ENCODE data around the gene EYA4.

EYA4 gene

DNA sequence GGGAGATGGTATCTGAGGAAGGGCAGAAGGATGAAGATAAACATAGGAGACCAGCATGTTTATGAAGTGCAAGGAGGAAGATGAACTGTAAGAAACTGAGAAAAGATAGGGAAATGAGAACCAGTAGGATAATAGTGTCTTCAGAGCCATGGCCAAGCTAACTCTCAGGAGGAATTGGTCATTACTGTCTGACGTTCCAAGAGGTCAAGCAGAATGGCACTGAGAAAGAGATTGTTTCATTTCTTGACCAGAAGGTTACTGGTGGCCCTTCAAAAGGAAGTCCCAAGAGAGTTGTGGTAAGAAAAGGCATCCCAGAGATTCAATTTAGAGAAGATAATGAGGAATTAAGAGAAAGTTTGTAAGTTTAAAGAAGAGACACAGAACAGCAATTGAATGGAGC is 47.5 kb downstream of the EYA4 start:
- no peak overlapping the region for H3K27ac ChIP-seq
- no peak for DNase-seq (ENCODE audit: low read depth, low spot score)
- H3K9ac ChIP-seq (ENCODE audit: insufficient read length) = no peak overlapping the region
- no peaks in the 10 kb centered on the region for H3K9me3 ChIP-seq (ENCODE audit: low read depth, low read length)
- H3K36me3 ChIP-seq (ENCODE audit: insufficient read depth, low read length) = no peaks in the 10 kb centered on the region
- TF ChIP-seq POLR2AphosphoS5 (IDR thresholded peaks at IDR 0.05; ENCODE audit: borderline replicate concordance, low read depth, low read length) (no peak), EZH2 (IDR thresholded peaks at IDR 0.05) (no peak), FOXP2 (optimal IDR thresholded peaks at IDR 0.05; ENCODE audit: control extremely low read depth, extremely low read length, insufficient read depth) (no peak)
- H3K4me3 ChIP-seq = no peak overlapping the region

GRCh38 chr6:133289733-133290306 is 48.7 kb downstream of the EYA4 start:
- Histone ChIP-seq H3K36me3 (ENCODE audit: insufficient read depth, low read length) (no peaks in the 10 kb centered on the region), H3K9ac (ENCODE audit: insufficient read length) (no peak overlapping the region), H3K4me3 (no peak overlapping the region), H3K27ac (no peak overlapping the region), H3K9me3 (ENCODE audit: low read depth, low read length) (no peaks in the 10 kb centered on the region)
- TF ChIP-seq FOXP2 (optimal IDR thresholded peaks at IDR 0.05; ENCODE audit: control extremely low read depth, extremely low read length, insufficient read depth) (no peak), POLR2AphosphoS5 (IDR thresholded peaks at IDR 0.05; ENCODE audit: borderline replicate concordance, low read depth, low read length) (no peak), EZH2 (IDR thresholded peaks at IDR 0.05) (no peak)
- no peak for DNase-seq (ENCODE audit: low read depth, low spot score)

GRCh38 chr6:133290930-133291329 is 49.8 kb downstream of the EYA4 start:
- Histone ChIP-seq H3K27ac (no peak overlapping the region), H3K9ac (ENCODE audit: insufficient read length) (no peak overlapping the region), H3K4me3 (no peak overlapping the region), H3K9me3 (ENCODE audit: low read depth, low read length) (no peaks in the 10 kb centered on the region), H3K36me3 (ENCODE audit: insufficient read depth, low read length) (no peaks in the 10 kb centered on the region)
- DNase-seq (ENCODE audit: low read depth, low spot score) = no peak
- TF ChIP-seq FOXP2 (optimal IDR thresholded peaks at IDR 0.05; ENCODE audit: control extremely low read depth, extremely low read length, insufficient read depth) (no peak), POLR2AphosphoS5 (IDR thresholded peaks at IDR 0.05; ENCODE audit: borderline replicate concordance, low read depth, low read length) (no peak), EZH2 (IDR thresholded peaks at IDR 0.05) (no peak)

DNA sequence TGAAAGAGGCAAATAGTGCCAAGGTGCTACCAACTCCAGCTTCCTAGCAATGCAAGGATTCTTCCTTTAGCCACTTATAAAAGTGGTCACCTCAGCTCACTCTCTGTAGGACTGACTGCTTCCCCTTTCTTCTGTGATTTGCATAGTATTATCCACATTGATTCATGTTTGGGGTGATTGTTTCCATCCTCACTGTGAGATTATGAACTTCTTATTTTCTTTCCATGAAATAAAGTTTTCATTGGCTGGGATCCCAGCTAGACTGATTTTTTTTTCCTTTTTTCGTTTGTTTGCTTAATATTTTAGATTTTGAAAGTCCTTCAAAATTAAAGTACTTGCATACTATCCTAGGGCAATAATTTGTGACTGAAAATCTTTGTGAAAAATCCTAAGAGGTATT is 50.5 kb downstream of the EYA4 start:
- no peak overlapping the region for H3K27ac ChIP-seq
- no peaks in the 10 kb centered on the region for H3K36me3 ChIP-seq (ENCODE audit: insufficient read depth, low read length)
- TF ChIP-seq FOXP2 (optimal IDR thresholded peaks at IDR 0.05; ENCODE audit: control extremely low read depth, extremely low read length, insufficient read depth) (no peak), POLR2AphosphoS5 (IDR thresholded peaks at IDR 0.05; ENCODE audit: borderline replicate concordance, low read depth, low read length) (no peak), EZH2 (IDR thresholded peaks at IDR 0.05) (no peak)
- no peak for DNase-seq (ENCODE audit: low read depth, low spot score)
- H3K4me3 ChIP-seq = no peak overlapping the region
- H3K9ac ChIP-seq (ENCODE audit: insufficient read length) = no peak overlapping the region
- no peaks in the 10 kb centered on the region for H3K9me3 ChIP-seq (ENCODE audit: low read depth, low read length)

DNA sequence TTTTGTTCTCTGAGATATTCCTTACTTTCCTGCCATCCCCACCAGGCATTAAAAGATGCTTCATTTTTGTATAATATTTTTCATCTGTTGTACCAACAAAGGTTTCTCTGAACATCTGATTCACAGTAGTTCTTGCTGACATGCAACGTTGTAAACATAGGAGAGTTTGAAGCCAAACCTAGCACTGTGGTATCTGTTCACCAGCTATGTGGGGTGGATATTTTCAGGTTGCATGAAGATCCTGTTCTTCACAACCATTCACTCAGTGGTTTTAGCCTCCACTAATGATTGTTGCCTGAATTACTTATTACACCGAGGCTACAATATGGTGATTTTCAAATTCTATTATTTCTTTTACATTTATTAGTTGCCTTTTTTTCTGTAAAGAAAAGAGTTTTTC is 56.5 kb downstream of the EYA4 start:
- DNase-seq (ENCODE audit: low read depth, low spot score) = no peak
- Histone ChIP-seq H3K9me3 (ENCODE audit: low read depth, low read length) (no peaks in the 10 kb centered on the region), H3K4me3 (no peak overlapping the region), H3K27ac (no peak overlapping the region), H3K36me3 (ENCODE audit: insufficient read depth, low read length) (no peaks in the 10 kb centered on the region), H3K9ac (ENCODE audit: insufficient read length) (no peak overlapping the region)
- TF ChIP-seq FOXP2 (optimal IDR thresholded peaks at IDR 0.05; ENCODE audit: control extremely low read depth, extremely low read length, insufficient read depth) (no peak), POLR2AphosphoS5 (IDR thresholded peaks at IDR 0.05; ENCODE audit: borderline replicate concordance, low read depth, low read length) (no peak), EZH2 (IDR thresholded peaks at IDR 0.05) (no peak)

GRCh38 chr6:133298335-133298734 is 57.2 kb downstream of the EYA4 start:
- TF ChIP-seq FOXP2 (optimal IDR thresholded peaks at IDR 0.05; ENCODE audit: control extremely low read depth, extremely low read length, insufficient read depth) (no peak), POLR2AphosphoS5 (IDR thresholded peaks at IDR 0.05; ENCODE audit: borderline replicate concordance, low read depth, low read length) (no peak), EZH2 (IDR thresholded peaks at IDR 0.05) (no peak)
- no peak for DNase-seq (ENCODE audit: low read depth, low spot score)
- Histone ChIP-seq H3K27ac (no peak overlapping the region), H3K9me3 (ENCODE audit: low read depth, low read length) (no peaks in the 10 kb centered on the region), H3K4me3 (no peak overlapping the region), H3K36me3 (ENCODE audit: insufficient read depth, low read length) (no peaks in the 10 kb centered on the region), H3K9ac (ENCODE audit: insufficient read length) (no peak overlapping the region)

DNA sequence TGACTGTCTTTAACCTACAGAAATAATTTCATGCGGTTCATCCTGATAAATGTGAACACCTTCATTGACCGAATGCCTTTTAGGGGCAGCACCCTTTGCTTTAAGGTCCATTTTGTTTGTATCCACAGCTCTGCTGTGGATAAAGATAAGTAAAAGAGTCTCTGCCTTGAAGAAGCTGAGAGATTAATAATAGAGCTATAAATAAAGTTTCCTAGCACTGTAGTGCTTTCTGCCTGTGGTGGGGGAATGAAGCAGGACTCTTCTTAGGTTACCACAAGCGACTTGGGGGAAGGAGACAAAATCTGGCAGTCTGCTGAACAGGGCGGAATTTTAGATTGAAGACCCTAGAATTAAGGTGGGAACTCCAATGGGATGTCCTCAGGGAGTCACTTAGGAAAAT is 57.6 kb downstream of the EYA4 start:
- H3K4me3 ChIP-seq = no peak overlapping the region
- H3K27ac ChIP-seq = no peak overlapping the region
- H3K36me3 ChIP-seq (ENCODE audit: insufficient read depth, low read length) = no peaks in the 10 kb centered on the region
- no peak for TF ChIP-seq POLR2AphosphoS5 (IDR thresholded peaks at IDR 0.05; ENCODE audit: borderline replicate concordance, low read depth, low read length)
- TF ChIP-seq FOXP2 (optimal IDR thresholded peaks at IDR 0.05; ENCODE audit: control extremely low read depth, extremely low read length, insufficient read depth) = no peak
- no peak for TF ChIP-seq EZH2 (IDR thresholded peaks at IDR 0.05)
- H3K9ac ChIP-seq (ENCODE audit: insufficient read length) = no peak overlapping the region
- no peaks in the 10 kb centered on the region for H3K9me3 ChIP-seq (ENCODE audit: low read depth, low read length)
- DNase-seq (ENCODE audit: low read depth, low spot score) = no peak

DNA sequence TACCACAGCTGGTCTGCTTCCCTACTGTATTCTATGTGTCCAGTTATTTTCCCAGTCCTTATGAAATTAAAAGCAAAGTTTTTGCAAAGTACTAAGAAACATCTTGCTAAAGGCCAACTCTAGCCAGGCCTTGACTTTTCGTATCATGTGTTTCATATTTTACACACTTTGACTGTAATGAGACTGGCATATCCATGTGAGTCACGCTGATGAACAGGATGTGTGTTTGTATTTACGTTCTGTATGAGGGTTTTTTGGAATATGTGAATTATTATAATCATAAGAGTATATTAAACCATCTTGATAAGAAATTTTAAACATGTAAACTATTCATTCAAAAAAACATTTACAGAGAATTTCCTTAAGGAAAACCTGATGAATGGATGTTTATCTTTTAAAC is 59.7 kb downstream of the EYA4 start:
- no peak overlapping the region for H3K4me3 ChIP-seq
- TF ChIP-seq POLR2AphosphoS5 (IDR thresholded peaks at IDR 0.05; ENCODE audit: borderline replicate concordance, low read depth, low read length) (no peak), FOXP2 (optimal IDR thresholded peaks at IDR 0.05; ENCODE audit: control extremely low read depth, extremely low read length, insufficient read depth) (no peak), EZH2 (IDR thresholded peaks at IDR 0.05) (no peak)
- no peak for DNase-seq (ENCODE audit: low read depth, low spot score)
- H3K36me3 ChIP-seq (ENCODE audit: insufficient read depth, low read length) = no peaks in the 10 kb centered on the region
- H3K9me3 ChIP-seq (ENCODE audit: low read depth, low read length) = no peaks in the 10 kb centered on the region
- H3K9ac ChIP-seq (ENCODE audit: insufficient read length) = no peak overlapping the region
- no peak overlapping the region for H3K27ac ChIP-seq

- H3K9ac ChIP-seq (ENCODE audit: insufficient read length) = no peak overlapping the region
- no peak overlapping the region for H3K4me3 ChIP-seq
- H3K9me3 ChIP-seq (ENCODE audit: low read depth, low read length) = no peaks in the 10 kb centered on the region
- H3K36me3 ChIP-seq (ENCODE audit: insufficient read depth, low read length) = no peaks in the 10 kb centered on the region
- TF ChIP-seq EZH2 (IDR thresholded peaks at IDR 0.05) = no peak
- no peak overlapping the region for H3K27ac ChIP-seq
- no peak for DNase-seq (ENCODE audit: low read depth, low spot score)
Observed at GRCh38 chr6:133301835-133302234, 60.7 kb downstream of the EYA4 start.

Measured in SK-N-MC (cell line).